BE2C (cell line): Measurements from ENCODE around the gene CSPG4.

ENCODE experiments used
- DNase-seq: peaks from one replicate; pipeline ENCODE4 v3.0.0-alpha.2; 2020
- H3K27me3 ChIP-seq: fragments of 250-450 bp; sonication (Bioruptor Pico); 2 replicates; pipeline ENCODE4 v1.5.1; 2020; ENCODE audit warnings: mild to moderate bottlenecking
- H3K36me3 ChIP-seq: fragments of 250-450 bp; sonication (Bioruptor Pico); 2 replicates; pipeline ENCODE4 v1.5.1; 2020; ENCODE audit warnings: mild to moderate bottlenecking
- H3K4me1 ChIP-seq: fragments of 250-450 bp; sonication (Bioruptor Pico); 2 replicates; pipeline ENCODE4 v1.5.1; 2020
- H3K4me3 ChIP-seq: 2 replicates; pipeline ENCODE4 v1.5.1; 2011; ENCODE audit warnings: low read depth, low read length
- H3K9me3 ChIP-seq: fragments of 250-450 bp; sonication (Bioruptor Pico); 2 replicates; pipeline ENCODE4 v1.5.1; 2020
- CTCF ChIP-seq: IDR thresholded peaks from 2 replicates; pipeline ENCODE4 v1.5.1; 2012; ENCODE audit warnings: mild to moderate bottlenecking, low read depth, low read length

CSPG4 gene

GRCh38 chr15:75727031-75727531 lies 14.4 kb upstream of the CSPG4 start:
- Histone ChIP-seq H3K9me3 (no peaks in the 10 kb centered on the region), H3K4me3 (no peak overlapping the region), H3K27me3 (no peaks in the 10 kb centered on the region), H3K36me3 (no peaks in the 10 kb centered on the region), H3K4me1 (peaks cover 11% of the 10 kb centered on the region)
- peak; percentile 2 for DNase-seq
- TF ChIP-seq CTCF, result no peak

GRCh38 chr15:75725719-75726607 lies 13.3 kb upstream of the CSPG4 start:
- H3K36me3 ChIP-seq, result no peaks in the 10 kb centered on the region
- TF ChIP-seq CTCF, result no peak
- DNase-seq, result peak; percentile 2
- H3K4me3 ChIP-seq, result no peak overlapping the region
- peaks cover 3% of the 10 kb centered on the region for H3K4me1 ChIP-seq
- H3K27me3 ChIP-seq, result no peaks in the 10 kb centered on the region
- H3K9me3 ChIP-seq, result no peaks in the 10 kb centered on the region

GRCh38 chr15:75725006-75725718 lies 12.5 kb upstream of the CSPG4 start:
- no peaks in the 10 kb centered on the region for H3K27me3 ChIP-seq
- no peaks in the 10 kb centered on the region for H3K36me3 ChIP-seq
- no peak for TF ChIP-seq CTCF
- H3K4me1 ChIP-seq, result peaks cover 6% of the 10 kb centered on the region
- no peaks in the 10 kb centered on the region for H3K9me3 ChIP-seq
- no peak overlapping the region for H3K4me3 ChIP-seq
- peak; percentile 4 for DNase-seq

- H3K27me3 ChIP-seq, result no peaks in the 10 kb centered on the region
- H3K4me3 ChIP-seq, result no peak overlapping the region
- DNase-seq, result peak; percentile 80
- H3K9me3 ChIP-seq, result no peaks in the 10 kb centered on the region
- peaks cover 6% of the 10 kb centered on the region for H3K4me1 ChIP-seq
- H3K36me3 ChIP-seq, result no peaks in the 10 kb centered on the region
- no peak for TF ChIP-seq CTCF
Observed at GRCh38 chr15:75723847-75724660, 11.4 kb upstream of the CSPG4 start.

- Histone ChIP-seq H3K4me3 (no peak overlapping the region), H3K9me3 (no peaks in the 10 kb centered on the region), H3K4me1 (peaks cover 10% of the 10 kb centered on the region), H3K27me3 (no peaks in the 10 kb centered on the region), H3K36me3 (no peaks in the 10 kb centered on the region)
- DNase-seq, result peak; percentile 5
- no peak for TF ChIP-seq CTCF
Observed at GRCh38 chr15:75723171-75723846, 10.7 kb upstream of the CSPG4 start.
